Stimulated activated CD4-positive, alpha-beta T cell treated with anti-CD3 and anti-CD28 coated beads, Interleukin-1b, Interleukin-23, amount 100 ng/mL, for 48 hours (primary cell): ENCODE measurements around the gene ASIC2.

Source experiments
- DNase-seq: peaks from one replicate; pipeline ENCODE4 v3.0.0-alpha.2; 2020

ASIC2 gene

DNA sequence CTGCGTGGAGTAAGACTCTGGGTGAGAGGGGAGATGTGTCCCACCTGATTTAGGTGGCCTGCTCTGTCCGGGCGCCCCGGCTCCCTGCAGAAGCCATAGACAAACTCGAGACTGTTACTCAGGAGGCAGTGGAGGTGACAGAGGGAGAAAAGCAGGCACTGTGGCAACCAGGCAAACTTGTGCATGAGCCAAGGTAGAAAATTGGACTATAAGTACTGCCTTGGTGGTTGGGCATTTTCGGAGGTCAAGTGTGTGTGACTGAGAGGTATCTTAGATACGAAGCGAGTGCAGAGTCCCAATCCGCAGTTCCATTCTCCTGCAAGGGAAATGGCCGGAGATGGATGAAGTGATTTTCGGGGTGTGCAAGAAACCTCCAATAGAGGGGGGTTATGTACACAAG is 328.6 kb downstream of the ASIC2 start:
- no peak for DNase-seq
